Middle frontal gyrus (tissue), 1 donor: ENCODE results near the gene ZMYM4.
A peak's percentile ranks its signal among the peaks of the same experiment; 100 is the strongest.
"Not testable (repeated sequence)": the region's sequence is repeated elsewhere in the genome, so short reads cannot be mapped to it uniquely, and the experiment has no call there.

Source experiments
- DNase-seq: peaks from one replicate; pipeline ENCODE4 v3.0.0-alpha.2; 2015; ENCODE audit warnings: low spot score; ENCODE audit errors: extremely low spot score

The ZMYM4 gene

GRCh38 chr1:35324486-35324885 lies 56.0 kb downstream of the ZMYM4 start:
- no peak for DNase-seq

- DNase-seq: no peak
Observed at GRCh38 chr1:35326246-35326866, 57.8 kb downstream of the ZMYM4 start.

DNA sequence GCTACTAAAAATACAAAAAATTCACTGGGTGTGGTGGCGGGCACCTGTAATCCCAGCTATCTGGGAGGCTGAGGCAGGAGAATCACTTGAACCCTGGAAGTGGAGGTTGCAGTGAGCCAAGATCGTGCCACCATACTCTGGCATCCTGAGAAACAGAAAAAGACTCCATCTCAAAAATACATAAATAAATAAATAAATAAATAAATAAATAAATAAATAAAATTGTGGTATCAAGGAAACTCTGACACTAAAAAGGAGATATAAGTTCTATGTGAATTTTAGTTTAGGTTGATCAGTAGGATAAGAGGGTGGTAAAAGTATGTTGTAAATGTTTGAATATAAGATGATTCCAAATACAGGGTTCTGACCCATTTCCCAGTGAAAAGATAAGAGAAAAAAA lies 63.1 kb downstream of the ZMYM4 start:
- not testable (repeated sequence) for DNase-seq

DNA sequence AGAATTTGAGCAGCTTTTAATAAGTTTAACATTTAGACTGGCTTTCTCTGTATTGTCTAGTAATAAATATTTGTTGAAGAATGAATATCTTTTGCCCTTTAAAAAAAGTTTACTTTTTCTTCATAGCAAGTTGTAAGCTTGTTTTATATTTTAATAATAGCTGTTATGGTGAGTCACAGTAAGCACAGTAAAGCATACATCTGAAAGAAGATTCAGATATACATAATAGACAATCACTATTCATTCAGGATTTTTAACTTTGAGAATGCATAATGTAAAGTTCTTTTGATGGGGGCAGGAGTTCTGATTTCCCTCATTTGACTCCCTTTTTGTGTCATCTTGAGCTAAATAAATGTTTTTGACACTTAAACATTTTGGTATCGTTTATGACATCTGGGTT lies 66.0 kb downstream of the ZMYM4 start:
- no peak for DNase-seq

- no peak for DNase-seq
Observed at GRCh38 chr1:35340519-35340918, 72.0 kb downstream of the ZMYM4 start.

GRCh38 chr1:35345439-35345981 lies 77.0 kb downstream of the ZMYM4 start:
- no peak for DNase-seq

GRCh38 chr1:35350872-35351271 lies 82.4 kb downstream of the ZMYM4 start:
- no peak for DNase-seq

GRCh38 chr1:35359995-35360394 lies 91.5 kb downstream of the ZMYM4 start:
- DNase-seq: no peak

- DNase-seq: no peak
Observed at GRCh38 chr1:35361638-35362037, 93.1 kb downstream of the ZMYM4 start.

GRCh38 chr1:35364741-35365140 lies 96.2 kb downstream of the ZMYM4 start:
- no peak for DNase-seq

GRCh38 chr1:35367914-35368313 lies 99.4 kb downstream of the ZMYM4 start:
- DNase-seq: no peak

GRCh38 chr1:35369922-35370671 lies 101.6 kb downstream of the ZMYM4 start:
- DNase-seq: peak; percentile 51

DNA sequence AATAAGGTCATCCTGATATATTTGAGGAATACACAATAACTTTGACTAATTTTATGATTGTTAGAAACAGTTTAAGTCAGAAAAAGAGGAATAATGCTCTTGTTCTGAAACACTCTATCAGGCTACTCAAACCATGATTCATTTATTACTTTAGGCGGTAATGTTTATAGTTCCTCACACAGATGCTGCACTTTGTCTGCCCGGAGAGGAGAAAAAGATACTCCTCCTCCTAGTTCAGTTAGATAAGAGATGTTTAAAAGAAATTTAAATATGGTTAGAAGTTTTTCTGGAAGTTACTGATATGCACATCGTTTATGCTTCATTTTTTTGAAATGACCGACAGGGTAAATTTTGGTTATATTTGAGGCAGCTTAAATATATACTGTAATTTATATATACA lies 103.0 kb downstream of the ZMYM4 start:
- DNase-seq: no peak

- no peak for DNase-seq
Observed at GRCh38 chr1:35377555-35377954, 109.0 kb downstream of the ZMYM4 start.

- DNase-seq: no peak
Observed at GRCh38 chr1:35379317-35380000, 111.0 kb downstream of the ZMYM4 start.

DNA sequence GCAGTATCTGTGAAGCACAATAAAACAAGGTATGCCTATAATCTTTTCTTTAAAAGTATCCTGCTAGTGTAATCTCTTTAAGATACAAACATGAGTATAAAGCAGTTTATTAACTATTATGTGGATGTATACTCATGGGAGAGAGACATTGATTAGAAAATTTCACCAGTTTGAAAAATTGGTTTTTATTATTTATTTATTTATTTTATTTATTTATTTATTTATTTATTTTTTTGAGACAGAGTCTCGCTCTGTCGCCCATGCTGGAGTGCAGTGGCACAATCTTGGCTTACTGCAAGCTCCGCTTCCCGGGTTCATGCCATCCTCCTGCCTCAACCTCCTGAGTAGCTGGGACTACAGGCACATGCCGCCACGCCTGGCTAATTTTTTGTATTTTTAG lies 111.6 kb downstream of the ZMYM4 start:
- DNase-seq: not testable (repeated sequence)

GRCh38 chr1:35382107-35382506 lies 113.6 kb downstream of the ZMYM4 start:
- no peak for DNase-seq

- DNase-seq: no peak
Observed at GRCh38 chr1:35386290-35386689, 117.8 kb downstream of the ZMYM4 start.

DNA sequence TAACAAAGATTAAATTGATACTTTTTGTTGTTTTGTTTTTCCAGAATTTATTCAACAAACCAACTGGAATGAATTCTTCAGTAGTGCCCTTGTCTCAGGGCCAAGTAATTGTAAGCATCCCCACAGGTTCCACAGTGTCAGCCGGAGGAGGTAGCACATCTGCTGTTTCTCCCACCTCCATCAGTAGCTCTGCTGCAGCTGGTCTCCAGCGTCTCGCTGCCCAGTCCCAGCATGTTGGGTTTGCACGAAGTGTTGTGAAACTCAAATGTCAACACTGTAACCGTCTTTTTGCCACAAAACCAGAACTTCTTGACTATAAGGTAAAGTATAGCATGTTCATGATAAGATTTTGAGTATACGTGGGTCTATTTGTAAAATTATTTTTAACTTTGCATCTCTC lies 118.5 kb downstream of the ZMYM4 start:
- no peak for DNase-seq

DNA sequence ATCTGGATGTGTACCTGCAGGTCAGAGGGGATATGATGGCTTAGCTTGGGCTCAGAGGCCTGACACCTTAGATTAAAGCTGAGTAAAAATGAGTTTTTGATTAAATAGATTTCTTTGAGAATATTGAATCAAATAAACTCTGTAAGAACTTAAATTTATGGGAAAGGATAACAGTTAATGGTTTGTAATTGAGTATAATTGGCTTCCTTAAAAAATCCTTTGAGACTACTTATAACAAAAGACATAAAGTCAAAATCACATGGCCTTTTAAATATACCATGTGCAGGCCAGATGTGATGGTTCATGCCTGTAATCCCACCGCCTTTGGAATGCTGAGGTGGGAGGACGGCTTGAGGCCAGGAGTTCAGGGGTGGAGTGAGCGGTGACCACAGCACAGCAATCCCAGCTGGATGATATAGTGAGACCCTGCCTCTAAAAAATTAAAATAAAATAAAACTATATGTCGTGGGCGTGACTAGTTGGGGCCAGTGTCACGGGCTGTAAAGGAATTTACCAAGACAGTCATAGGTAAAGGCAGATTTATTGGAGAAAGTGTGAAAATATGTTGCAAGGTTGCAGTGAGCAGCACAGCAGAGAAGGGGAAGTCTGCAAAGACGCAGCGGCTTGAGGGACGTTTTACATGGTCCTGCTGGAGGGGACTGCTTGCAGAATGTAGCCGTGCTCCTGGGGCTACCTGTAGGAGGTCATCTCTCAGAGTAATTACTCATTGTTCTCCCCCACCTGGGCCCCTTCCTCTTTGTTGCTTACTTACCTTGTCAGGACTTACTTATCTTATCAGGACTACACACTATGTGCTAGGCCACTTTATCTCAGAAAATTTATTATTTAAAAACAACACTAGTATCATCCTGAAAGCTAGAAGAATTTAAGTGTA lies 122.3 kb downstream of the ZMYM4 start:
- DNase-seq: no peak

GRCh38 chr1:35394386-35394785 lies 125.9 kb downstream of the ZMYM4 start:
- no peak for DNase-seq
